Neural cell (in vitro differentiated cells): ENCODE data around the gene CRACDL. TPM values are rescaled to one million over a fixed set of nuclear protein-coding genes. Genes with fewer than 3 reads are reported as not detected.

Experiments used
- H2AFZ ChIP-seq: fragments of 200-600, 300-800 bp; sonication (generic), shearing (Covaris generic); 2 replicates; pipeline ENCODE4 v1.6.0; 2014; ENCODE audit warnings: low read depth, mild to moderate bottlenecking, antibody characterized with exemption, low read length, moderate library complexity
- H3F3A ChIP-seq: fragments of 200-600 bp; shearing (Covaris generic); 2 replicates; pipeline ENCODE4 v1.6.1; 2016; ENCODE audit warnings: mild to moderate bottlenecking, moderate library complexity, mixed read lengths, antibody characterized with exemption, low read length; ENCODE audit not compliant: insufficient read depth, poor library complexity, severe bottlenecking
- H3K27ac ChIP-seq: fragments of 200-600, 300-800 bp; sonication (generic), shearing (Covaris generic); 2 replicates; pipeline ENCODE4 v1.5.1; 2014; ENCODE audit warnings: mild to moderate bottlenecking, low read length, moderate library complexity
- H3K27me3 ChIP-seq: fragments of 300-800, 200-600 bp; sonication (generic), shearing (Covaris generic); 2 replicates; pipeline ENCODE4 v1.6.0; 2014; ENCODE audit warnings: mild to moderate bottlenecking, low read depth, low read length, moderate library complexity; ENCODE audit not compliant: insufficient read depth
- H3K36me3 ChIP-seq: fragments of 300-800, 200-600 bp; sonication (generic), shearing (Covaris generic); 2 replicates; pipeline ENCODE4 v1.5.1; 2014; ENCODE audit warnings: mild to moderate bottlenecking, antibody characterized with exemption, low read length, moderate library complexity; ENCODE audit not compliant: insufficient read depth
- H3K4me2 ChIP-seq: fragments of 300-800, 200-600 bp; sonication (generic), shearing (Covaris generic); 2 replicates; pipeline ENCODE4 v1.6.0; 2014; ENCODE audit warnings: mild to moderate bottlenecking, low read length
- H3K4me3 ChIP-seq: fragments of 300-800, 200-600 bp; sonication (generic), shearing (Covaris generic); 2 replicates; pipeline ENCODE4 v1.5.1; 2014; ENCODE audit warnings: mild to moderate bottlenecking, low read length, moderate library complexity
- H3K79me2 ChIP-seq: fragments of 200-600 bp; shearing (Covaris generic); replicated peaks from 2 replicates; pipeline ENCODE4 v1.6.0; 2014; ENCODE audit warnings: mild to moderate bottlenecking, low read length, moderate library complexity; ENCODE audit not compliant: insufficient read depth
- H3K9ac ChIP-seq: fragments of 300-800, 200-600 bp; sonication (generic), shearing (Covaris generic); 2 replicates; pipeline ENCODE4 v1.6.1; 2016; ENCODE audit warnings: mild to moderate bottlenecking, low read length, mixed read lengths
- H3K9me2 ChIP-seq: fragments of 200-600 bp; shearing (Covaris generic); 2 replicates; pipeline ENCODE4 v1.6.1; 2016; ENCODE audit warnings: mild to moderate bottlenecking, low read length, mixed read lengths; ENCODE audit not compliant: insufficient read depth
- H3K9me3 ChIP-seq: fragments of 200-600, 300-800 bp; sonication (generic), shearing (Covaris generic); 2 replicates; pipeline ENCODE4 v1.6.1; 2016; ENCODE audit warnings: mild to moderate bottlenecking, mixed run types, low read length, moderate library complexity, mixed read lengths
- H4K20me1 ChIP-seq: fragments of 200-600 bp; shearing (Covaris generic); 2 replicates; pipeline ENCODE4 v1.6.1; 2016; ENCODE audit warnings: mild to moderate bottlenecking, mixed run types; ENCODE audit not compliant: insufficient read depth
- EP300 ChIP-seq: fragments of 450-650 bp; conservative IDR thresholded peaks from 2 replicates; pipeline ENCODE4 v1.6.1; 2014; ENCODE audit warnings: antibody characterized with exemption, mild to moderate bottlenecking, moderate library complexity; ENCODE audit not compliant: poor library complexity, severe bottlenecking
- EZH2 ChIP-seq: fragments of 200-600, 300-800 bp; shearing (Covaris generic), sonication (generic); IDR thresholded peaks from 2 replicates; pipeline ENCODE4 v1.6.1; 2014; ENCODE audit warnings: antibody characterized with exemption, low read length, borderline replicate concordance, mild to moderate bottlenecking; ENCODE audit not compliant: insufficient read depth, poor library complexity, severe bottlenecking
- MXI1 ChIP-seq: fragments of 450-650 bp; conservative IDR thresholded peaks from 2 replicates; pipeline ENCODE4 v1.6.1; 2014; ENCODE audit warnings: antibody characterized with exemption, mild to moderate bottlenecking; ENCODE audit not compliant: poor library complexity, severe bottlenecking
- POLR2AphosphoS5 ChIP-seq: IDR thresholded peaks from 2 replicates; pipeline ENCODE4 v1.6.1; 2012
- RAD21 ChIP-seq: fragments of 450-650 bp; conservative IDR thresholded peaks from 2 replicates; pipeline ENCODE4 v1.6.1; 2014; ENCODE audit warnings: antibody characterized with exemption, mild to moderate bottlenecking, moderate library complexity
- SMC3 ChIP-seq: fragments of 450-650 bp; conservative IDR thresholded peaks from 2 replicates; pipeline ENCODE4 v1.6.1; 2014; ENCODE audit warnings: antibody characterized with exemption, mild to moderate bottlenecking, moderate library complexity; ENCODE audit not compliant: poor library complexity
- TAF1 ChIP-seq: IDR thresholded peaks from 2 replicates; pipeline ENCODE4 v1.6.1; 2012; ENCODE audit warnings: low read depth
- polyA plus RNA-seq: library from polyadenylated mRNA; depleted of rRNA; stranded (reverse); fragments of >200 nt; gene quantifications from 2 replicates; pipeline ENCODE4 v1.2.3, GENCODE V29; 2014
- TF ChIP-seq, protein P1 (sequence below): IDR thresholded peaks from 2 replicates; pipeline ENCODE4 v1.6.1; 2012; ENCODE audit warnings: borderline replicate concordance
- TF ChIP-seq, protein P2 (sequence below): fragments of 450-650 bp; IDR thresholded peaks from 2 replicates; pipeline ENCODE4 v1.5.1; 2014; ENCODE audit warnings: antibody characterized with exemption, mild to moderate bottlenecking, moderate library complexity; ENCODE audit not compliant: poor library complexity, severe bottlenecking

The CRACDL gene
- polyA plus RNA-seq, 1 donor from 2014 or later = 0.85 TPM

DNA sequence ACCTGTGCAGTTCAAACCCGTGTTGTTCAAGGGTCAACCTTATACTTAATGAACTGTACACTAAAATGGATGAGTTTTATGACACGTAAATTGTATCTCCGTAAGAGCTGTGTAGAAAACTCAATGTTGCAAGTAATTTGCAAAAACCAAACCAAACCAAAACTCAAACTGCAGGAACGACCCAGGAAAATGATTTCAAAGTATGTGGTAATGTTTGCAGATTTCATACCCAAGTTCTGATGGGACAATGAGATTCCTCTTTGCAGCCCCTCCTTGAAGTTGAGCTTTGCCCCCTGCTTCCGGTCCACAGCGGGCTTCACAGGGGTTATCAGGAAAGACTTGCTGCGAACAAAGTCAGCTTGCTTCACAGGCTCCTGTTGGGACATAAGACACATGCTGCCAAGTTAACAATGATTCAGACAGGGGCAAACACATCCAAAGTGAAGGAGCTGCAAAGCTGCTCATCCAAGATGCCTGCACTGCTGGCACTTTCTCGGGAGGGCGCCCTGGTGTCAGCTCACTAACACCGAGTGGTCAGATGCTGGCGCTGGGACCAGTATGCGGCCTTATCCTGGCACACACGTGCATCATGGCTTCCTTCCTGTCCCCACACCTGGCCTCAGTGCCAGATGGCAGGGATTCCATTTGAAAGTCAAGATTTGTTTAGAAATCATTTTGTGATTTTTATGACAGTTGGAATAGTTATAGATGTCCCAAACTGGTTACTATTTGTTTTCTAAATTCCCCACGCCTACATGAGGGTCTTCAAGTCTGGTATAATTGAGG, 139.9 kb downstream of the CRACDL start:
- no peaks in the 10 kb centered on the region for H3K79me2 ChIP-seq
- TF ChIP-seq EP300 = no peak
- TF ChIP-seq MXI1 = no peak
- TF ChIP-seq, protein P1, sequence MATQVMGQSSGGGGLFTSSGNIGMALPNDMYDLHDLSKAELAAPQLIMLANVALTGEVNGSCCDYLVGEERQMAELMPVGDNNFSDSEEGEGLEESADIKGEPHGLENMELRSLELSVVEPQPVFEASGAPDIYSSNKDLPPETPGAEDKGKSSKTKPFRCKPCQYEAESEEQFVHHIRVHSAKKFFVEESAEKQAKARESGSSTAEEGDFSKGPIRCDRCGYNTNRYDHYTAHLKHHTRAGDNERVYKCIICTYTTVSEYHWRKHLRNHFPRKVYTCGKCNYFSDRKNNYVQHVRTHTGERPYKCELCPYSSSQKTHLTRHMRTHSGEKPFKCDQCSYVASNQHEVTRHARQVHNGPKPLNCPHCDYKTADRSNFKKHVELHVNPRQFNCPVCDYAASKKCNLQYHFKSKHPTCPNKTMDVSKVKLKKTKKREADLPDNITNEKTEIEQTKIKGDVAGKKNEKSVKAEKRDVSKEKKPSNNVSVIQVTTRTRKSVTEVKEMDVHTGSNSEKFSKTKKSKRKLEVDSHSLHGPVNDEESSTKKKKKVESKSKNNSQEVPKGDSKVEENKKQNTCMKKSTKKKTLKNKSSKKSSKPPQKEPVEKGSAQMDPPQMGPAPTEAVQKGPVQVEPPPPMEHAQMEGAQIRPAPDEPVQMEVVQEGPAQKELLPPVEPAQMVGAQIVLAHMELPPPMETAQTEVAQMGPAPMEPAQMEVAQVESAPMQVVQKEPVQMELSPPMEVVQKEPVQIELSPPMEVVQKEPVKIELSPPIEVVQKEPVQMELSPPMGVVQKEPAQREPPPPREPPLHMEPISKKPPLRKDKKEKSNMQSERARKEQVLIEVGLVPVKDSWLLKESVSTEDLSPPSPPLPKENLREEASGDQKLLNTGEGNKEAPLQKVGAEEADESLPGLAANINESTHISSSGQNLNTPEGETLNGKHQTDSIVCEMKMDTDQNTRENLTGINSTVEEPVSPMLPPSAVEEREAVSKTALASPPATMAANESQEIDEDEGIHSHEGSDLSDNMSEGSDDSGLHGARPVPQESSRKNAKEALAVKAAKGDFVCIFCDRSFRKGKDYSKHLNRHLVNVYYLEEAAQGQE = no peak
- H3K9me3 ChIP-seq = no peaks in the 10 kb centered on the region
- no peak overlapping the region for H3K4me3 ChIP-seq
- no peaks in the 10 kb centered on the region for H4K20me1 ChIP-seq
- no peak overlapping the region for H3K9ac ChIP-seq
- no peaks in the 10 kb centered on the region for H3K27me3 ChIP-seq
- no peaks in the 10 kb centered on the region for H3K36me3 ChIP-seq
- H3K27ac ChIP-seq = no peak overlapping the region
- no peak overlapping the region for H2AFZ ChIP-seq
- no peaks in the 10 kb centered on the region for H3K9me2 ChIP-seq
- H3K4me2 ChIP-seq = no peak overlapping the region
- no peaks in the 10 kb centered on the region for H3F3A ChIP-seq

DNA sequence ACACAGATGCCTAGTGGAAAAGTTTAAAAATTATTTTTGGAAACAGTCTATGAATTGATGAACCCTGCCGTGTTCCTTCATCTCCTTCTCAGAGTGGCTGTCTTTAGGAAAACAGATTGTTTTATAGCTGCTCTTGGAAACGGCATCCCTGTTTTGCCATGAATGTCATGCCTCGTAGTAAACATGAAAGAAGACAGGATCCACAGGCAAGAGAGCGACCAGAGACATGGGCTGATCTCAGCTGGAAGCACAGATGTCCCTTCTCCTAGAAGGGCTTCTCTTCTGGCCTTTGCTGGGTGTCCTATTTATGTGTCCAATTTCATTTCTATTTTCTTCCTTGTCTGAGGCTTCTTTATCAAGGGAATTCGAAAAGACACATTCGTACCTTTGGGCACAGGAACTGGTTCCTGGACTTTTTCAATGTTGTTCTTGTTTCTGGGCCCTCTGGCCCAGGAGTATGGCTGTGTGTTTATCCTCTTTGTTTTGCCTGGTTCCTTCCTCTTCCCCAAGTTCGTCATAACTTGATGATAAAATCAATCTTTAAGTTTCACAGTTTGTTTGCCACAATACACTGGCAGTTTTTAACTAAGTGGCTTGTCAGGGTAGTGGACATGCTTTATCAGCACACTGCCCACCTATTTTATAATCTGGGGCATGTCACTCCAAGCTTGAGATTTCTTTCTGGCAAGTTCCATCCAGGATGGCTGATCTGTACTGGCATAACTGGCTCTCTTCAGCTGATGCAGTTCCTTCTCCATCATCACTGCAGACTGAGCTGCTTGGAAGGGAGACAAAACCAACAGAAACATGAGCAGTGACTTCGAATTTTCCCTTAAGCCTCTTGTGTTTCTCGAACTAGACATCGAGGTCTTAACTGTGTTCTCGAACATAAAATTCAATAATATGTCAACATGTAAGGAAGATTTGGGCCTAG, 141.9 kb downstream of the CRACDL start:
- TF ChIP-seq EP300 = no peak
- TF ChIP-seq, protein P1 = no peak
- TF ChIP-seq MXI1 = no peak
- TF ChIP-seq RAD21 = no peak
- no peak for TF ChIP-seq TAF1
- TF ChIP-seq, protein P2, sequence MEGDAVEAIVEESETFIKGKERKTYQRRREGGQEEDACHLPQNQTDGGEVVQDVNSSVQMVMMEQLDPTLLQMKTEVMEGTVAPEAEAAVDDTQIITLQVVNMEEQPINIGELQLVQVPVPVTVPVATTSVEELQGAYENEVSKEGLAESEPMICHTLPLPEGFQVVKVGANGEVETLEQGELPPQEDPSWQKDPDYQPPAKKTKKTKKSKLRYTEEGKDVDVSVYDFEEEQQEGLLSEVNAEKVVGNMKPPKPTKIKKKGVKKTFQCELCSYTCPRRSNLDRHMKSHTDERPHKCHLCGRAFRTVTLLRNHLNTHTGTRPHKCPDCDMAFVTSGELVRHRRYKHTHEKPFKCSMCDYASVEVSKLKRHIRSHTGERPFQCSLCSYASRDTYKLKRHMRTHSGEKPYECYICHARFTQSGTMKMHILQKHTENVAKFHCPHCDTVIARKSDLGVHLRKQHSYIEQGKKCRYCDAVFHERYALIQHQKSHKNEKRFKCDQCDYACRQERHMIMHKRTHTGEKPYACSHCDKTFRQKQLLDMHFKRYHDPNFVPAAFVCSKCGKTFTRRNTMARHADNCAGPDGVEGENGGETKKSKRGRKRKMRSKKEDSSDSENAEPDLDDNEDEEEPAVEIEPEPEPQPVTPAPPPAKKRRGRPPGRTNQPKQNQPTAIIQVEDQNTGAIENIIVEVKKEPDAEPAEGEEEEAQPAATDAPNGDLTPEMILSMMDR = no peak
- no peak for TF ChIP-seq EZH2
- TF ChIP-seq POLR2AphosphoS5 = no peak
- no peak for TF ChIP-seq SMC3
- Histone ChIP-seq H3K9me2 (no peaks in the 10 kb centered on the region), H3K9me3 (no peaks in the 10 kb centered on the region), H3K4me2 (no peak overlapping the region), H3K27ac (no peak overlapping the region), H3K9ac (no peak overlapping the region), H3K27me3 (no peaks in the 10 kb centered on the region), H3K4me3 (no peak overlapping the region), H2AFZ (no peak overlapping the region), H4K20me1 (no peaks in the 10 kb centered on the region), H3K36me3 (no peaks in the 10 kb centered on the region), H3F3A (no peaks in the 10 kb centered on the region), H3K79me2 (no peaks in the 10 kb centered on the region)
